Esophagus squamous epithelium (tissue), 5 donors: ENCODE results near the gene MYO1D. TPM values are rescaled to one million over a fixed set of nuclear protein-coding genes. Genes with fewer than 3 reads are reported as not detected.
"Not testable (repeated sequence)": the region's sequence is repeated elsewhere in the genome, so short reads cannot be mapped to it uniquely, and the experiment has no call there.

ENCODE experiments used
- DNase-seq: peaks from one replicate; lab custom pipeline; 2025; lab: John Stamatoyannopoulos, UW
- H3K27ac ChIP-seq, 4 donors: fragments of 200-600 bp; sonication (generic); one replicate each; pipeline ENCODE4 v1.5.1; 2016 to 2019; ENCODE audit warnings: mild to moderate bottlenecking in 1 of 4
- H3K27me3 ChIP-seq, 4 donors: fragments of 200-600 bp; sonication (generic); 1 replicate in 3 of 4; 2 replicates in 1 of 4; pipeline versions ENCODE4 v1.5.1 to v1.6.0; 2017 to 2021; ENCODE audit warnings: antibody characterized with exemption in 1 of 4
- H3K36me3 ChIP-seq, 3 donors: fragments of 200-600 bp; sonication (generic); one replicate each; pipeline ENCODE4 v1.5.1; 2016 to 2019
- H3K4me1 ChIP-seq, 3 donors: fragments of 200-600 bp; sonication (generic); one replicate each; pipeline ENCODE4 v1.5.1; 2017 to 2019
- H3K4me3 ChIP-seq, 4 donors: fragments of 200-600 bp; sonication (generic); 1 replicate in 3 of 4; 2 replicates in 1 of 4; pipeline ENCODE4 v1.5.1; 2016 to 2019; ENCODE audit warnings: mild to moderate bottlenecking in 2 of 4, moderate library complexity in 1 of 4
- H3K9me3 ChIP-seq, 3 donors: fragments of 200-600 bp; sonication (generic); one replicate each; pipeline ENCODE4 v1.5.1; 2016 to 2019
- POLR2A ChIP-seq, 4 donors: fragments of 450-650 bp; IDR thresholded peaks; one replicate each; pipeline ENCODE4 v1.6.1; 2017; ENCODE audit warnings: antibody characterized with exemption in 4 of 4, mild to moderate bottlenecking in 4 of 4, moderate library complexity in 3 of 4
- WGBS, 2 donors: methylation state at CpG; one replicate each; pipeline ENCODE4 v1.1.5; 2018; 5-methylcytosine and 5-hydroxymethylcytosine counted together
- intact Hi-C: fragments of 100-400 bp; cut with DNase I; formaldehyde crosslinking; loops from one replicate; pipeline ENCODE4 v1.15.0; 2022
- total RNA-seq, 4 donors: library from RNA; depleted of rRNA; stranded (reverse); fragments of >200 nt; gene quantifications; one replicate each; pipeline ENCODE4 v1.1.0, GENCODE V29; 2016
- TF ChIP-seq, protein P1 (sequence below), 6 experiments: fragments of 450-650 bp in 4 of 6; fragments of 200-600 bp in 2 of 6; sonication (generic) in 2 of 6; IDR thresholded peaks; one replicate each; pipeline ENCODE4 v1.5.1; 2016 to 2019; ENCODE audit warnings: antibody characterized with exemption in 6 of 6, mild to moderate bottlenecking in 4 of 6, moderate library complexity in 4 of 6
- donor health status: DM: yes; HTN: yes; CAD: no.

The MYO1D gene
- total RNA-seq, 4 donors from 2014 or later, result 58.8 to 86.8 (median 64.3) TPM

- Histone ChIP-seq H3K36me3 (no peaks in the 10 kb centered on the region), H3K4me1 (peaks cover 0 to 22% (median 5%) of the 10 kb centered on the region in 3 donors), H3K4me3 (peak overlapping the region; percentile 31 to 67 (median 38)), H3K9me3 (no peaks in the 10 kb centered on the region), H3K27ac (peak overlapping the region in 1 of 4 donors; percentile 22), H3K27me3 (no peaks in the 10 kb centered on the region)
- DNase-seq, result no peak
- 43 to 53% methylated on average over 2 of the region's 2 CpGs for WGBS, 2 donors
- intact Hi-C loops, result no loop called here
- TF ChIP-seq, protein P1, sequence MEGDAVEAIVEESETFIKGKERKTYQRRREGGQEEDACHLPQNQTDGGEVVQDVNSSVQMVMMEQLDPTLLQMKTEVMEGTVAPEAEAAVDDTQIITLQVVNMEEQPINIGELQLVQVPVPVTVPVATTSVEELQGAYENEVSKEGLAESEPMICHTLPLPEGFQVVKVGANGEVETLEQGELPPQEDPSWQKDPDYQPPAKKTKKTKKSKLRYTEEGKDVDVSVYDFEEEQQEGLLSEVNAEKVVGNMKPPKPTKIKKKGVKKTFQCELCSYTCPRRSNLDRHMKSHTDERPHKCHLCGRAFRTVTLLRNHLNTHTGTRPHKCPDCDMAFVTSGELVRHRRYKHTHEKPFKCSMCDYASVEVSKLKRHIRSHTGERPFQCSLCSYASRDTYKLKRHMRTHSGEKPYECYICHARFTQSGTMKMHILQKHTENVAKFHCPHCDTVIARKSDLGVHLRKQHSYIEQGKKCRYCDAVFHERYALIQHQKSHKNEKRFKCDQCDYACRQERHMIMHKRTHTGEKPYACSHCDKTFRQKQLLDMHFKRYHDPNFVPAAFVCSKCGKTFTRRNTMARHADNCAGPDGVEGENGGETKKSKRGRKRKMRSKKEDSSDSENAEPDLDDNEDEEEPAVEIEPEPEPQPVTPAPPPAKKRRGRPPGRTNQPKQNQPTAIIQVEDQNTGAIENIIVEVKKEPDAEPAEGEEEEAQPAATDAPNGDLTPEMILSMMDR (IDR thresholded peaks at IDR 0.05), result no peak
- no peak for TF ChIP-seq POLR2A (IDR thresholded peaks at IDR 0.05)
Measured at GRCh38 chr17:32822996-32823395, 53.9 kb downstream of the MYO1D start.

DNA sequence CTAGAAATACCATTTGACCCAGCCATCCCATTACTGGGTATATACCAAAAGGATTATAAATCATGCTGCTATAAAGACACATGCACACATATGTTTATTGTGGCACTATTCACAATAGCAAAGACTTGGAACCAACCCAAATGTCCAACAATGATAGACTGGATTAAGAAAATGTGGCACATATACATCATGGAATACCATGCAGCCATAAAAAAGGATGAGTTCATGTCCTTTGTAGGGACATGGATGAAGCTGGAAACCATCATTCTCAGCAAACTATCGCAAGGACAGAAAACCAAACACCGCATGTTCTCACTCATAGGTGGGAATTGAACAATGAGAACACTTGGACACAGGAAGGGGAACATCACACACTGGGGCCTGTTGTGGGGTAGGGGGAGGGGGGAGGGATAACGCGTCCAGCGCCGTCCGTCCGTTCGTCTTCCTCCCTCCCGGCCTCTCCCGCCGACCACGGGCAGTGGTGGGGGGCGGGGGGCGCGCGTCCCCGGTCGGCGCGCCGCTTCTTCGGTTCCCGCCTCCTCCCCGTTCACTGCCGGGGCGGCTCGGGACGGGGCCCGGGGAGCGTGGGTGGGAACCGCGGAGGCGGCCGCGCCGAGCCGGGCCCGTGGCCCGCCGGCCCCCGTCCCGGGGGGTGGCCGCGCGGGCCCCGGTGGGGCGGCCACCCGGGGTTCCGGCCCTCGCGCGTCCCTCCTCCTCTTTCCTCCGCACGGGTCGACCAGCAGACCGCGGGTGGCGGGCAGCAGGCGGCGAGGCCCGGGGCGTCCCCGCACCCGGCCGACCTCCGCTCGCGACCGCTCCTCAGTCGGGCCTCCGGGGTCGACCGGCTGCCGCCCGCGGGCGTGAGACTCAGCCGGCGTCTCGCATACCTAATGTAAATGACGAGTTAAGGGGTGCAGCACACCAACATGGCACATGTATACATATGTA lies 54.7 kb downstream of the MYO1D start:
- WGBS, 2 donors, result 0 to 6% methylated on average over 3 to 9 of the region's 82 CpGs

GRCh38 chr17:32820440-32820839 lies 56.5 kb downstream of the MYO1D start:
- intact Hi-C loops, result no loop called here
- Histone ChIP-seq H3K27me3 (no peaks in the 10 kb centered on the region), H3K9me3 (no peaks in the 10 kb centered on the region), H3K27ac (no peak overlapping the region), H3K4me1 (peaks cover 0 to 17% (median 3%) of the 10 kb centered on the region in 3 donors), H3K36me3 (no peaks in the 10 kb centered on the region), H3K4me3 (no peak overlapping the region)
- TF ChIP-seq, protein P1 (IDR thresholded peaks at IDR 0.05), result no peak
- no peak for TF ChIP-seq POLR2A (IDR thresholded peaks at IDR 0.05)
- no peak for DNase-seq
- WGBS, 2 donors, result 91 to 96% methylated on average over 2 of the region's 2 CpGs

More for the DNA sequence above, 54.7 kb downstream of the MYO1D start:
- peaks cover 0 to 17% (median 3%) of the 10 kb centered on the region in 3 donors for H3K4me1 ChIP-seq
- H3K36me3 ChIP-seq, DNase-seq, H3K9me3 ChIP-seq, H3K27me3 ChIP-seq, intact Hi-C loops: not testable (repeated sequence)
- H3K27ac ChIP-seq, result peak overlapping the region in 2 of 4 donors; percentile 22 to 67
- peak overlapping the region; percentile 31 to 67 (median 38) for H3K4me3 ChIP-seq

DNA sequence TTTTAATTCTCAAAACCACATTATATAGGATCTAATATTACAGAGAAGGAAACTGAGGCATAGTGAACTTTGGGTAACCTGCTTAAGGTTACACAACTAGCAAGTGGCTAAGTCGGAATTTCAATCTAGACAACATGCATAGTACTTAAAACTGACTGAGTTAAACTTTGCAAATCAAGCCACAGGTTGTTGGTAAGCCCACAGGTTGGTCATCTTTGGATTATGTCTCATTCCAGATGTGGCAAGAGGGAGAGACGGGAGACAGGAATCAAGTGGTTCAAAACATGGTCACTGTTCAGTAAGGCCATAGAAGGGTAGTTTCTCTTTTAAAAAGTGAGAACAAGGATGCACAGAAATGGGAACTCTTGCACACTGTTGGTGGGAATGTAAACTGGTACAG lies 57.1 kb downstream of the MYO1D start:
- TF ChIP-seq POLR2A (IDR thresholded peaks at IDR 0.05), result no peak
- TF ChIP-seq, protein P1 (IDR thresholded peaks at IDR 0.05), result no peak
- H3K27ac ChIP-seq, result no peak overlapping the region

DNA sequence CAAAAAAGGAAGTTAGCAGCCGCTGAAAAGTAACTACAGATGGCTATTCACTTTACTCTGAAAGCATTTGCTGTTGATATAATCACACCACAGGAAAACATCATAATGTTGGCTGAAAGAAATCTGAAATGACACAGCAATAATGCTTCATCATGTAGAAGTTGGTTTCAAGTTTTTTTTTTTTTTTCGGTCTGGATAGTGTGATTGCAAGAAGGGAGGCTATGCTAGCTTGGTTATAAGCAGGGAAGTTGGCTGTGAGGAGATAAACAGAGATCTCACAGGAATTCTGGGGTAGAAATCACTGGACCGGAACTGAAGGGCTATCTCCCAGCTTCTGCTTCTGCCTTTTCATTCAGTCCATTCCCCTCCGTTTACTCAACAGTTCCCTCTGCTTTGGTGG lies 57.9 kb downstream of the MYO1D start:
- Histone ChIP-seq H3K4me3 (no peak overlapping the region), H3K4me1 (peaks cover 0 to 17% (median 3%) of the 10 kb centered on the region in 3 donors), H3K36me3 (no peaks in the 10 kb centered on the region), H3K9me3 (no peaks in the 10 kb centered on the region), H3K27me3 (no peaks in the 10 kb centered on the region), H3K27ac (peak overlapping the region in 2 of 4 donors; percentile 12 to 22)
- WGBS, 2 donors, result 49 to 59% methylated on average over 4 of the region's 4 CpGs
- no peak for TF ChIP-seq POLR2A (IDR thresholded peaks at IDR 0.05)
- TF ChIP-seq, protein P1 (IDR thresholded peaks at IDR 0.05), result no peak
- no peak for DNase-seq
- intact Hi-C loops, result no loop called here

More for the DNA sequence above, 57.1 kb downstream of the MYO1D start:
- WGBS, 2 donors, result 96 to 100% methylated on average over 2 of the region's 2 CpGs
- H3K4me1 ChIP-seq, result peaks cover 0 to 17% (median 3%) of the 10 kb centered on the region in 3 donors
- no peak for DNase-seq
- H3K27me3 ChIP-seq, result no peaks in the 10 kb centered on the region
- no peaks in the 10 kb centered on the region for H3K36me3 ChIP-seq
- intact Hi-C loops, result no loop called here
- H3K4me3 ChIP-seq, result no peak overlapping the region
- no peaks in the 10 kb centered on the region for H3K9me3 ChIP-seq
